Heart right ventricle (tissue), 16 donors: ENCODE data around the gene GID4. TPM values are rescaled to one million over a fixed set of nuclear protein-coding genes. Genes with fewer than 3 reads are reported as not detected.

Source experiments
- ATAC-seq, 8 donors: fragments of 200-7000 bp; cut with Tn5 transposase; one replicate each; pipeline ENCODE4 v1.9.1; 2020; ENCODE audit warnings: mild to moderate bottlenecking in 8 of 8, moderate library complexity in 8 of 8, moderate number of reproducible peaks in 1 of 8
- DNase-seq, 2 donors: peaks; one replicate each; pipeline ENCODE4 v3.0.0-alpha.2; 2020
- H3K27ac ChIP-seq, 10 donors: fragments of 200-600 bp; sonication (generic) in 2 of 10; one replicate each; pipeline versions ENCODE4 v1.5.0 to v1.8.0; 2020 to 2022; ENCODE audit warnings: mild to moderate bottlenecking in 3 of 10
- H3K27me3 ChIP-seq, 7 donors: fragments of 200-600 bp; one replicate each; pipeline ENCODE4 v1.8.0; 2021 to 2022; ENCODE audit warnings: mild to moderate bottlenecking in 2 of 7
- H3K36me3 ChIP-seq, 9 donors: fragments of 200-600 bp; sonication (generic) in 1 of 9; one replicate each; pipeline versions ENCODE4 v1.5.0 to v1.8.0; 2020 to 2022; ENCODE audit warnings: mild to moderate bottlenecking in 2 of 9
- H3K4me1 ChIP-seq, 9 donors: fragments of 200-600 bp; sonication (generic) in 1 of 9; one replicate each; pipeline versions ENCODE4 v1.5.0 to v1.8.0; 2020 to 2022; ENCODE audit warnings: mild to moderate bottlenecking in 4 of 9
- H3K4me3 ChIP-seq, 10 donors: fragments of 200-600 bp; sonication (generic) in 2 of 10; one replicate each; pipeline versions ENCODE4 v1.5.0 to v1.8.0; 2020 to 2022; ENCODE audit warnings: mild to moderate bottlenecking in 7 of 10, moderate library complexity in 2 of 10
- H3K9me3 ChIP-seq, 11 donors: fragments of 200-600 bp in 10 of 11; sonication (generic) in 2 of 11; one replicate each; pipeline versions ENCODE4 v1.5.0 to v1.8.0; 2013 to 2022; ENCODE audit warnings: mild to moderate bottlenecking in 2 of 11, control low read depth in 1 of 11, moderate library complexity in 1 of 11
- WGBS, 2 donors: extraction: QIAGEN DNeasy Blood & Tissue Kit; methylation state at CpG; one replicate each; pipeline ENCODE4 v1.1.7; 2013; ENCODE audit warnings: inconsistent platforms in 1 of 2; 5-methylcytosine and 5-hydroxymethylcytosine counted together
- intact Hi-C, 10 donors: fragments of 100-400 bp; cut with DNase I; formaldehyde crosslinking; loops; one replicate each; pipeline versions ENCODE4 v1.11.1 to v1.14.2; 2022
- polyA plus RNA-seq, 2 donors: library from polyadenylated mRNA; stranded (reverse); fragments of 200-250 nt; gene quantifications; one replicate each; pipeline ENCODE4 v1.2.3, GENCODE V29; 2013
- total RNA-seq, 10 donors: library from RNA; stranded (reverse); fragmentation: NEBNext Ultra II Directional in 3 of 10; extraction: Animal tissue kit (Norgen Biotek cat#: 25700) in 3 of 10; gene quantifications; one replicate each; pipeline versions ENCODE4 v1.2.1 to v1.2.4, GENCODE V29; 2021 to 2023
- TF ChIP-seq, protein P1 (sequence below), 9 donors: fragments of 200-600 bp; sonication (generic) in 2 of 9; IDR thresholded peaks; one replicate each; pipeline versions ENCODE4 v1.5.0 to v1.8.0; 2021 to 2022; ENCODE audit warnings: antibody characterized with exemption in 9 of 9, mild to moderate bottlenecking in 5 of 9, moderate library complexity in 1 of 9
- donor health status: Arrhythmogenic right ventricular cardiomyopathy.
- donor health status: ischemic (EF 13 %, LVEDD 7.1; RV severe dilation, severe dysfunction).
- donor health status: healthy with polysubstance abuse.
- donor health status: DM: no; HTN: yes; CAD: no.
- donor health status: DM: no; HTN: no; CAD: no.
- donor health status: ischemic (EF 25% LVEDD 6.9; RV normal size, moderate dysfunction).
- donor health status: ischemic (EF 25% LVEDD 5.7; RV mildly dilated, moderate dysfunction).
- donor health status: healthy.
- donor health status: DM: yes; HTN: yes; CAD: no.
- donor health status: Ischemic cardiomyopathy.
- donor health status: ischemic (EF 35%, LVEDD 5.7; RV mildly dilated, moderate dysfunction).
- donor health status: nonischemic (EF 11% LVEDD 7.7; RV severe dilation, severe dysfunction).
- donor health status: DM: yes; HTN: yes; CAD: no.
- donor health status: PGD.
- donor health status: ischemic (EF 29% LVEDD 5.4; RV normal size, mild dysfunction).
- donor health status: nonischemic (EF 23%, LVEDD 6.1; RV moderate dilation, normal function).

Gene GID4
- total and polyA plus RNA-seq, 12 donors: 7.0 to 23.7 (median 17.1) TPM

DNA sequence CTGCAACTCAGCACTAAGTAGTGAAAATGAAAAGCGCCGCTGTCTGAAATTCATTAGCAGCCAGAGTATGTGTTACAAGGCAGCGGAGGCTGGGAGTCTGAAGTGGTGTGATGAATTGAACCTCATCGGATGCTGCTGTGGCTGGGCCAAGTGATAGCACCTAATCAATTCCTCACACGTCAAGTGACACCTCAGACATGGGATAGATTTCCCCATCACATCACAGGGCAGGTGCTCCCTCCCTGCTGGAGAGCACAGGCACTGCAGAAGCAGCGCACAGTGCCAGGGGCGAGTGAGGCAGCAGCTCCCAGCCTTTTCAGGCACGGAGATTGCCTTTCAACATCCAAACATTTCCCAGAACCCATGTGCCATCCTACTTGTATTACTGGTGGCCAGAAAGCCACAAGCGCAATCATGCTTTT, 34.3 kb upstream of the GID4 start:
- no peak for DNase-seq
- WGBS, 2 donors: 48 to 55% methylated on average over 9 of the region's 9 CpGs
- Histone ChIP-seq H3K36me3 (peaks cover 0 to 22% (median 0%) of the 10 kb centered on the region in 9 donors), H3K4me1 (peaks cover 0 to 30% (median 8%) of the 10 kb centered on the region in 9 donors), H3K4me3 (no peak overlapping the region), H3K27me3 (no peaks in the 10 kb centered on the region), H3K27ac (peak overlapping the region in 2 of 10 donors; percentile 2 to 45), H3K9me3 (no peaks in the 10 kb centered on the region)
- TF ChIP-seq, protein P1, sequence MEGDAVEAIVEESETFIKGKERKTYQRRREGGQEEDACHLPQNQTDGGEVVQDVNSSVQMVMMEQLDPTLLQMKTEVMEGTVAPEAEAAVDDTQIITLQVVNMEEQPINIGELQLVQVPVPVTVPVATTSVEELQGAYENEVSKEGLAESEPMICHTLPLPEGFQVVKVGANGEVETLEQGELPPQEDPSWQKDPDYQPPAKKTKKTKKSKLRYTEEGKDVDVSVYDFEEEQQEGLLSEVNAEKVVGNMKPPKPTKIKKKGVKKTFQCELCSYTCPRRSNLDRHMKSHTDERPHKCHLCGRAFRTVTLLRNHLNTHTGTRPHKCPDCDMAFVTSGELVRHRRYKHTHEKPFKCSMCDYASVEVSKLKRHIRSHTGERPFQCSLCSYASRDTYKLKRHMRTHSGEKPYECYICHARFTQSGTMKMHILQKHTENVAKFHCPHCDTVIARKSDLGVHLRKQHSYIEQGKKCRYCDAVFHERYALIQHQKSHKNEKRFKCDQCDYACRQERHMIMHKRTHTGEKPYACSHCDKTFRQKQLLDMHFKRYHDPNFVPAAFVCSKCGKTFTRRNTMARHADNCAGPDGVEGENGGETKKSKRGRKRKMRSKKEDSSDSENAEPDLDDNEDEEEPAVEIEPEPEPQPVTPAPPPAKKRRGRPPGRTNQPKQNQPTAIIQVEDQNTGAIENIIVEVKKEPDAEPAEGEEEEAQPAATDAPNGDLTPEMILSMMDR (IDR thresholded peaks at IDR 0.05): peak in 7 of 9 donors; percentile 23 to 54 (median 41)
- intact Hi-C loops: no loop called here
- ATAC-seq: peak in 7 of 8 donors; percentile 39 to 83 (median 71)

DNA sequence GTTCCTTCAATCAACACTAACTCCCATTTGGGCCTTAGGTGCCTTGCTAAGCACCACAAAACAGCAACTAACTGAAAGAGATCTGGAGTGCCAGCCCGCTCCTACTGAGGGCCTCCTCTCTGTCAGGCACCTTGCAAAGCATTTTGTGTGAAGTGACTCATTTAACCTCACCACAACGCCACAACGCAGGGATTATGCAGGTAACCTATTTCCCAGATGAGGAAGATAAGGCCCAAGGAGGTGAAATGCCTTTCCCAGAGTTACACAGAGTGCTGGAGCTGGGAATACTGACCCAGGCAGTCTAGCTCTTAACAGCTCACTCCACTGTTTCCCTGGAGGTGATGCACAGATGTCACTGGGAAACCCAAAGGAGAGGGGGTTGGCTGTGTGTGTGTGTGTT, 33.7 kb upstream of the GID4 start:
- H3K36me3 ChIP-seq: peaks cover 0 to 25% (median 0%) of the 10 kb centered on the region in 9 donors
- no peak overlapping the region for H3K4me3 ChIP-seq
- H3K27me3 ChIP-seq: no peaks in the 10 kb centered on the region
- TF ChIP-seq, protein P1 (IDR thresholded peaks at IDR 0.05): no peak
- DNase-seq (no peak), ATAC-seq (peak in 1 of 8 donors; percentile 19)
- peak overlapping the region in 3 of 10 donors; percentile 1 to 45 (median 43) for H3K27ac ChIP-seq
- peaks cover 0 to 33% (median 8%) of the 10 kb centered on the region in 9 donors for H3K4me1 ChIP-seq
- H3K9me3 ChIP-seq: peaks cover 0 to 2% (median 0%) of the 10 kb centered on the region in 11 donors
- intact Hi-C loops: no loop called here
- 70 to 78% methylated on average over 3 of the region's 3 CpGs for WGBS, 2 donors

DNA sequence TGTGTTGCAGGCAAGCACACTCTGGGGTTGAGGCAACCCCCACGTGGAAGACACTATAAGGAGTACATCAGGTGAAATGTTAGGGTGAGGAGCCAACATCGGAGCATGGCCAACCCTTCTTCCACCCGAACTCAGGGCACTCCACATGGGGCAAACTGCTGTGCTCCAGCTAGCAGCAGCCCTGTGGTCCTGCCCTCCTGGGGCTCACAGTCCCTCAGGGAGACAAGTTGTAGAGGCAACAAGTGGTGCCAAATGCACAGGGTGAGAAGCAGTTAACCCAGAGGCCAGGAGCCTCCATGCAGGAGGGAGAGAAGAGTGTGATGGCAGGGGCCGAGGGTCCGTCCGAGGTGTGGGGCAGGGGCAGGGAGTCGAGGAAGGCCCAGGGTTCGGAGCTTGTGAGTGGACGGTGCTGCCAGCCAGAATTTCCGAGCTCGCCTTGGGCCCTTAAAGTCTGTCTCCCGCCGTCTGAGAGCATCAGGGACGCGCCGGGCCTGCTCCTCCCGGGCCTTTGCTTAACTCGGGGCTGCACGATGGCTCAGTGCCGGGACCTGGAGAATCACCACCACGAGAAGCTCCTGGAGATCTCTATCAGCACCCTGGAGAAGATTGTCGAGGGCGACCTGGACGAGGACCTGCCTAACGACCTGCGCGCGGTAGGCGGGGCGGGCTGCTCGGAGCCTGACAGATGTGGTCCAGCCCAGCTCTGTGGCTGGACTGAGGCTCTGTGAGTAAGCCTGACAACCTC, 32.5 kb upstream of the GID4 start:
- H3K9me3 ChIP-seq: peaks cover 0 to 4% (median 0%) of the 10 kb centered on the region in 11 donors
- ATAC-seq: no peak
- H3K4me1 ChIP-seq: peaks cover 0 to 33% (median 8%) of the 10 kb centered on the region in 9 donors
- intact Hi-C loops: no loop called here
- H3K27ac ChIP-seq: no peak overlapping the region
- no peaks in the 10 kb centered on the region for H3K27me3 ChIP-seq
- no peak overlapping the region for H3K4me3 ChIP-seq
- whole genome bisulfite sequencing, 2 donors: 77 to 88% methylated on average over 29 to 31 of the region's 31 CpGs
- TF ChIP-seq, protein P1 (IDR thresholded peaks at IDR 0.05): no peak
- H3K36me3 ChIP-seq: peaks cover 0 to 31% (median 0%) of the 10 kb centered on the region in 9 donors
- DNase-seq: no peak

DNA sequence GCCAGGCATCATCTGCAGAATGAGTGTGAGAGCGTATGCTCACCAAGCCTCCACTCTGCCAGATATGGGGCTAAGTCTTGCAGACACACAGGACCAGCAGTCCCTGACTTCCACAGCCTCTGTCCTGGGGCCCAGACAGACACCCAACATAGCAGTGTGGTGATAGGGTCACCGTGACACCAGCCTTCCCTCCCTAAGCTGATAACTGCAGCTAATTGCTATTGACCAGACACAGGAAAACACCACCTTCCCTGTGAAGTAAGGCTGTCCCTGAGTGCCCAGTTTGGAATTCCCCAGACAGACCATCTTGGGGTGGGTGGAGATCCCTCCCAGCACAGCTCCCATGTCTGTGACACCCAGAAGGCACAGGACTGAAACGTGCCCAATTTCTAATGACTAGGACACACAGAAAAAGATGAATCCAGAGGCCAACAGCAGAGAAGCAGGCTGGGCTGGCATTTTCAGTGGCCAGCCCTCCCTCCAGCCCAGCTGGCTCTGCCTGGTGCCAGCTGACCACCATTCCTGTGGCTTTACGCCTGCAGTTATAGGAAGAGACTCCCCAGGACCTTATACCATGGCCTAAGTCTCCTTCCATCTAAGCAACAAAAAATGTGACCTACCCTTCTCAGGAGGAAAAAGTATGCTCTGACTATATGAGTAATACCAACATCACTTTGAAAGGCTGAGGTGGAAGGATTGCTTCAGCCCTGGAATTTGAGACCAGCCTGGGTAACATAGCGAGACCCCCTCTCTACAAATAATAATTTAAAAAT, 30.5 kb upstream of the GID4 start:
- ATAC-seq (peak in 2 of 8 donors; percentile 15 to 31), DNase-seq (no peak)

More for the DNA sequence above, 30.5 kb upstream of the GID4 start:
- Histone ChIP-seq H3K4me1 (peaks cover 0 to 33% (median 8%) of the 10 kb centered on the region in 9 donors), H3K27me3 (no peaks in the 10 kb centered on the region), H3K9me3 (peaks cover 0 to 4% (median 0%) of the 10 kb centered on the region in 11 donors), H3K36me3 (peaks cover 0 to 38% (median 0%) of the 10 kb centered on the region in 9 donors), H3K27ac (peak overlapping the region in 1 of 10 donors; percentile 25), H3K4me3 (no peak overlapping the region)
- WGBS, 2 donors: 72 to 75% methylated on average over 5 of the region's 5 CpGs
- TF ChIP-seq, protein P1 (IDR thresholded peaks at IDR 0.05): no peak
- intact Hi-C loops: no loop called here
